Stimulated activated CD8-positive, alpha-beta memory T cell treated with anti-CD3 and anti-CD28 coated beads, Interleukin-12 subunit alpha, Interleukin-12 subunit beta, amount 100 ng/mL, for 1 hour (primary cell): ENCODE measurements around the gene PIGV.

Experiments used
- DNase-seq: peaks from one replicate; pipeline ENCODE4 v3.0.0-alpha.2; 2020; ENCODE audit warnings: low read depth

Gene PIGV

DNA sequence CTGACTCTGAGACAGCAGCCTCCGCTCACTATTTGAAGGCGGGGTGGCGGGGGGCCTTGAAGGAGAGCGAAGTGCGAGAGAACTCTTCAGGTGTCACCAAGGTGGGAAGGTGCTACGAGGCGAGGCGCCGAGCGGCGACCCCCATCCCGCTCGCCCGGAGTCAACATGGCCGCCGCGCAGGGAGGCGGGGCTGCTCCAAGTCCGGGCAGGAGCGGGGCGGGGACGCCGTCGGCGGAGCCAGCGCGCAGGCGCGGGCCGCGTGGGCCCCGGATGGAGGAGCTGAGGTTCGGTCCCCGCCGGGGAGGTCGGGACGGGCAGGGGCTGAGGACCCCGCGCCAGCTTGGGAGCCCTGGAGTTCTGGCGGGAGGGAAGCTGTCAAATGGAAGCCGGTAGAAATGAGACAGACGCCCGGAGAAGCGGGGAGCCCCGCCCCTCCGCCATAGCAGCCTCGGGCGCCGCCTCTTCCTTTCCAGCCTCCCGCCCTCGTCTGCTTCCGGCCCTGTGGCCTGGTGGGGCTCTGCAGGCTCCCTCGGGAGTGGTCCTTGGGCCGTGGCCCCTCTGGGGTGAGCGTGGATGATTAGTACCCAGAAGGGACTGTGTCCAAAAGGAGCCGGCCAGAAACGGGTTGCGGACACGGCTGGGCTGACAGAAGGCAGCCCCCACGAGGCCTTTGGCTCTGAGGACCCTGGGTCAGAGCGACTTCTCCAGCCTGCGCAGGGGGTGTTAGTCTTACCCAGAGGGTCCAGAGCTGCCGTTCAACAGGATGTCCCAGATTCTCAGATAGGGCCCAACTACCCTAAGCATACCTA is at the start of gene PIGV:
PIGV (plus strand) TSS at position 245 of the 809 bp plus-strand sequence. CDS start 2,866 bp downstream, outside the sequence.
- peak; percentile 82 for DNase-seq

DNA sequence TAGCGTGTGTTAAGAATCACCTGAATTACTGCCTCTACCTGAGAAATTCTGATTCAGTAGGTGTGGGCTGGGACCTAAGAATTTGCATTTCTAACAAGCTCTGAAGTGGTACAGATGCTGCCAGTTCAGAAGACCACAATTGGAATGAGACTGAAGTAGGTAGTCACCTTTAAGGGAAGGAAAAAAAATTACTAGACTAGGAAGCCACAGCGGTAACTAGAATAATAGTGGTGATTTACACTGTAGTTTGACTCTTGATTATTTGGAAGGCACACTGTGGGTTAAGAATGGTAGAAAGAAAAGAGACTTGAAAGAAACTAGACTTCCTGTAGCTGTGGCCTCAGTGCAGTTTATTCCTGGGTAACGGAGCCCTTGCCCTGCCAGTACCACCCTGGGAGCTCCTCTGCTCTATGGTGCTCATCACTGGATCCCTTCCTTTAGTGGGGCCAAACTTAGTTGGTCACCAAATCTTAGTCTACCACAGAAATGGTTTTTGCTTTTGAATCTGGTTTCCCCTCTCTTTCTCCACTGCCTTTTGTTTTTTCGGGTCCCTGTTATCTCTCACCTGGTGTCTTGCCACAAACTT is 48.3 kb upstream of the PIGV start:
- DNase-seq: no peak

DNA sequence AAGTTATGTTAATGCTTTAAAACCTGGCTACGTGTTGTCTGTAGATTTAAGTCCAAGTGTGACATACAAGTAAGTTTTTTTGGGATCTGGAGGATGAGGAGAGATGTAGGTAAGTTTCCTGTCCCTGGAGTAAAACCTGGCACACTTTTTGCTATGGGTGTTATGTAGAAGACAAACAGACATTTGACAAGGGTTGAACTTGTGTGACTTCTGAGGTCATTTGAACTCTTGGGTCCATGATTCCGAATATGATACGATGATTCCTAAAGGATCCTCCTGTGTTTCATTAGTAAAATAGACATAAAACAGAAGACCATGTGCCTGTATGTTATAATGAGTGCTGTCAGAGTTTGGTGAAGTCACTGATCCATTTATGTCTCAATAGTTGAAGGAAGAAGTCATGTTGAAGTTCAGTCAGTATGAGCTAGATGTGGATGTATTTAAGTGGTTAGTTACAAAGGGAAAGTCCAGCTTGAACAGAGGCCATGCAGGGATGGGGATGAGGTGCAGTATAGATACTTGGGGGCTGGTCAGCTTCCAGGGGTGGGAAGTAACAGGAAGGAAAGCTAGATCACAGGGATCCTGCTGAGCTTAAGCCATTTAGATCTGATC is 47.6 kb upstream of the PIGV start:
- no peak for DNase-seq

DNA sequence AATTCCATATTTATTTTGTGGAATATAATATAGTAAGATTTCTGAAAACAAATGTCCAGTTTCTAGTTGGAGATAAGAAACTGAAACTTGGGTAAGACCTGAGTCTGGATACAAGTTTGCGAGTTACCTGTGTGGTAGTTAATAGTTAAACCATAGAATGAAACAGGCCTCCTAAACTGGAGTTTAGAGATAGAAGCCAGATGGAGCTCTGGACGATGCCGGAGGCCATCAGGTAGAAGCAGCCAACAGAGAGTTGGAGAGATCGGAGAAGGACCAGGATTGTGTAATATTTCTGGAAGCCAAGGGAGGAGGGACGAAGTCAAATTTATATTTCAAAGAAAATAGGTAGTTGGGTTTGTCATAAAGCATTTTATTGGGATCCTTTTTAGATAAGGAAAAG is 46.8 kb upstream of the PIGV start:
- no peak for DNase-seq

DNA sequence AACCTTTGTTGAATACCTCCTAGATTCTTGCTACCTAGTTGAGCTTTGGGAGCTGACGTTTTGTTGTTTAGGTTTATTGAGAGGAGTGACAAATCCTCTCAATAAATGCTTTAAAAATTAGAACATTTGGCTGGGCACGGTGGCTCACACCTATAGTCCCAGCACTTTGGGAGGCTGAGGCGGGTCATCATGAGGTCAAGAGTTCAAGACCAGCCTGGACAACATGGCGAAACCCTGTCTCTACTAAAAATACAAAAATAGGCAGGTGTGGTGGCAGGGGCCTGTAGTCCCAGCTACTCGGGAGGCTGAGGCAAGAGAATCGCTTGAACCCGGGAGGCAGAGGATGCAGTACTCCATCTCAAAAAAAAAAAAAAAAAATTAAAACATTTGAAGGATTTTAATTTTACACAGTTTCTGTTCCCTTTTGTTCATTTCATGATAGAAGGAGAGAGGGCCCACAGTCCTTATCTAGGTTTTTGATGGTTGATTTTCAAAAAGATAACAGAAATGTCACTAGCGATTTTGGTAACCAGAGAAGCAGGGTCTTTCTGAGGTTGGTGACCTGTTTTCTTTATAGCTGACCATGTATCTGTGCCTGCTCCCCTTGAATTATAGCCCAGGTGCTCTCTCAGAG is 44.2 kb upstream of the PIGV start:
- no peak for DNase-seq

DNA sequence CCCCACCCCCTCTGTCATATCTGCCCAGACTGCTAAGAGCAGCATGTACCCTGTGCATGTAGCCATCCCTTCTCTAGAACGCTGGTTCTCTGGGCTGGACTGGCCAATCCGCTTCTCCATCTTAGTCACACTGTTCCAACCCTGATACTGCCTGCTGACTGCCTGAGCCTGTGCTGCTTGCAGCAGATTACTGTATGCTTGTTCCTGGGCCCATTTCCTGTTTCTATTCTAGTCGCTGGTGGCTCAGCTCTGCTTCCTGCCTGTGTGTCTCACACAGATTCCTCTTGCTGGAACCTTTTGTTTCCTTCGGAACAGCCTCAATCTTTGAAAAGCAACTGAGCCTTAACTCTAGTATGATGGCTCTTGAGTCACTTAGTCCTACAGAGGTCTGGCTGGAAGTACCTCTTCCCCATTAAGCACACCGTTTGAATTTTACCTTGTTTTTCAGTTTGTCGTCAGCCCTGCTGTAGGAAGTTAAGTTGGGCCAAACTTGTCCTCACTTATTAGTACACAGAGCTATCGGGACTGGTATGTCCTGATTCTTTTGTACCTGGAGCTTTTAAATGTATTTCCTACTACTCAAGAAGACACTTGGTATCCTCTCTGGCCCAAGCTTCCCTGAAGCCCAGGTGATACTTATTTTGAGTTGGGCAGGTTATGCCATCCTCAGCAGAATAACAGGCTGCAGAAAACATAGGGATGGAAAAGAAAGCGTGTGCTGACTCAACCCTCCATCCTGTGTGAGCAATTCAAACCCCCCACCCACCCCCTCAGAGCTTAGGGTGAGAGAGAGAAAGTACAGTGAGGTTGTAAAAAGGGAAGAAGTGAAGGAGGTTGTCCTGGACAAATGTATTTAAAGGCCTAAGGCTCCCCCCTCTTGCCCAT is 43.4 kb upstream of the PIGV start:
- DNase-seq: peak; percentile 73

DNA sequence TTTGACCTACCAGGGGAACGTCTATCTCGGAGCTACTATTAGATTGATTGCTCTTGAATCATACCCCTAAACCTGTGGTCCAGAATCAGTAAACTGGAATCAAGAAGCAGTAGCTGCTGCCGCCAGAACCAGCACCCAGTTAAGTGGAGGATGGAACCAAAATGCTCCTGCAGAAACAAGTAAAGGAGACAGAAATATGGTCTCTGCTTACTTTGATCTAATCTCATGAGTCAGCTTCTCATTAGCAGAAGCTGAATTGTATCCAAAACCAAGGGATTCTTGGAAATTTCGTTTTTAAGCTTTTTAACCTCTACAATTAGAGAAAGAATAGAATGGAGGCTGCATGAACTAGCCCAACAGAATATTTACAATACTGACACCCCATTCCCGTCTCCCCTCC is 42.6 kb upstream of the PIGV start:
- DNase-seq: no peak

DNA sequence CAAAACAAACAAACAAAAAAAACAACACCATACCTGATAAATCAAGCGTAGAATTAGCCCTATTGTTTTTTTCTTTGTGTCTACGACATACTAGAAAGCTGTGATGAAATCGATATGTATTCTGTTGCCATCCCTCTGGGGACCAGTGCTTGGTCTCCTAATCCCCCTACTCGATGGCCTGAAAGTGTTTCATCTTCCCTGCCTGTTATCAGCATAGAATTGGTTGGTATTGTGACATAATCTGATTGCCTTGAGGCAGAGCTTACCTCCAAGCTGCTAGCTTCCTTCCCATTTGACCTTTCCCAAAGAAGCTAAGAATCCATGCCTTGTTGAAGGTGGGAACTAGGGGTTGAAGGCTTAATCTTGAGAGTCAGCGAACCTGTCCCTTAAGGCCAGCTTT is 40.7 kb upstream of the PIGV start:
- DNase-seq: no peak

DNA sequence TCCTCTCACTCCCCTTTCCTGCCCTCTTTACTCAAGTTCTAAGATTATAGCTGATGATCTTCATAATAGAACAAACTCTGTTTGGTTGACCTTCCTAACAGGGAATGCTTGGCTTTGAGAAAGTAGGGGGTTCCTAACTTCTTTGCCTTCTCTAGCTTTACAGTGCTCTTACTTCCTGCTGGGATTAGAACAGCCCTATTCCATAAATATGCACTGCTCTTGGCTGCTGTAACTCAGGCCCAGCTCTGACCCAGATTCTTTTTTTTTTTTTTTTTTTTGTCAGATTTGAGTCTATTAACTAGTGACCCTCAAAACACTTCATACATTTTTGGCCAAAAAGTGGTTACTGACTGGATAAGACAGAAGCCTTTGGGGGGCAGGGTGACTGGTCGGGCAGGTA is 39.4 kb upstream of the PIGV start:
- DNase-seq: no peak

DNA sequence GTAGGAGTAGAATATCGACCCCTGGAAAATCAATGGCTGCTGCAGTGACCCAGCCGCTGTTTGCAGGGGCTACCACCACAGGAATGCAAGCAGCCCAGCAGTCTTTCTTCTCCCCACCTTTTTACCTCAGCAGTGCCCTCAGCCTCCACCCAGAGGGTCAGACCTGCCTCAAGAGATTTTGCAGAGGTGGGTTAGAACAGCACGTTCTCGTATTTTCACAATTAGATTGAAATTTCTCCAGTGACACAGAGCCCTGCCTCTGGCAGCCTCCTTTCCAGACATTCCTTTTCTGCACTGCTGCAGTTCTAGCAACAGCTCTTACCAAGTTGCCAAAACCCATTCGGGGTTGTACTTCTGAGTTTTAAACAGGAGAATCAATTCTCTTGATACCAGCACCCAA is 38.3 kb upstream of the PIGV start:
- DNase-seq: no peak

DNA sequence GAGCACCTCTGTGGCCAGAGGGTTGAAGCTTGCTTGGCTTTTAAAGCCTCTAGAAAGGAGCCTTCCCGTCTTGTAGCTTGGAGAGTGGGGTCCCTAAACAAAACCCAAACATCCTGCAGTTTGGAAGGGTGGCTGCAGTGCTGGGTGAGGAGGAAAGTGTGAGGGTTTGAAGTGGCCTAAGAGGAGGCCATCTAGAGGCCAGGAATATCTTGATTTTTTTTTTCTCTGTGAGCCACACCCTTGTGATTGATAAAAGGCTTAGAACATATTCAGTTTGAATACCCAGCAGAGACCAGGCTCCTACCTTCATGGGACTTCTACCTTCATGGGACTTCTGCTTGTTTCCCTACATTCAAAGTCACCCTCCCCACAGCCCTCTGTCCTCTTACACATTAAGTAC is 37.3 kb upstream of the PIGV start:
- DNase-seq: no peak

DNA sequence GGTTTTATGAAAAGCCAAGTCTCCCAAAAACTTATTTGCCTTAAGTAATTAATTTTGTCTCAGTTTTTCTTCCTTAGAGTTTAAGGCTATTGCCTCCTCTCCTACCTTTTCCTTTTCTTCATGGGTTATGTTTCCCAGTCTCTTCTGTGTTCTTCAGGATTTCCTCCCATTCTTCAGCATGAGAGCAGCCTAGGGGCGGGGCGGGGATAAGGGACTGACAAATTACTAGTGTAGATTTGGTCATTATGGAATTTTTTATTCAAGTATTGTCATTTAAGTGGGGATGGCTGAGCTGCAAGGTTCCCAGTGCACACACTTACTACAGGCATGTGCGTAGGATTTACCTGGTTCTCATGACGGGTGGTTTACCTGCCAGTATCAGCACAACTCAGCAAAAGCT is 35.2 kb upstream of the PIGV start:
- DNase-seq: no peak

DNA sequence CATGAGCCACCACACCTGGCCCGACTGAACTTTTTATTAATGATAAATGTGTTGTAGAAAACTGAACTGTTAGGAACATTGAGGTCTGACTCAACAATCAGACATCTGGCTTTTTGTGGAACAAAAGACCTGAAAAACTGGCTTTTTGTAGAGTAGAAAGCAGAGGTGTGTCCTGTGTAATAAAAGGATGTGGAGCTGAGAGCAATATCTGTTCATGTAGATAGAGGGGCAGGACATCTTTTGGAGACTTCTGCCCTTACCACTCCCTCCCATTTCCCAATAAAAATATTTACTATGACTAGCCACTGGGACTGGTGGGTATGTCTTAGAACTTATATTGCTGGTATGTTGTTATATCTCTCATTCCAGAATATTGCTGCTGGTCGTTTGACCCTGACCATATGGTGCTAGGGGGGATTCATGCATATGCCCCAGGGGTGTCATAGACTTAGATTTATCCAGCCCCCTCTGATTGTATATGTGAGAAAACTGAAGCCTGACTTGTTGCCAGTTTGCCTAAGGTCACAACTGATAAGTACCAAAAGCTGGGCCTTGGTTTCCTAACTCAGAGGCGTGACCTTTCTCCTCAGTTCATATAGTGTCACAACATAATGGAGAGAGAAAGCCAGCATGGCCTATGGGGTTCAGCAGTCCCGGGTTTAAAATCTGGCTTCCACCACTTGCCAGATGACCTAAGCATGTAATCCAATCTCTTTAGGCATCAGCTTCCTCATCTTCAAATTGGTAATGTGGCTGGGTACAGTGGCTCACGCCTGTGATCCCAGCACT is 33.5 kb upstream of the PIGV start:
- no peak for DNase-seq

DNA sequence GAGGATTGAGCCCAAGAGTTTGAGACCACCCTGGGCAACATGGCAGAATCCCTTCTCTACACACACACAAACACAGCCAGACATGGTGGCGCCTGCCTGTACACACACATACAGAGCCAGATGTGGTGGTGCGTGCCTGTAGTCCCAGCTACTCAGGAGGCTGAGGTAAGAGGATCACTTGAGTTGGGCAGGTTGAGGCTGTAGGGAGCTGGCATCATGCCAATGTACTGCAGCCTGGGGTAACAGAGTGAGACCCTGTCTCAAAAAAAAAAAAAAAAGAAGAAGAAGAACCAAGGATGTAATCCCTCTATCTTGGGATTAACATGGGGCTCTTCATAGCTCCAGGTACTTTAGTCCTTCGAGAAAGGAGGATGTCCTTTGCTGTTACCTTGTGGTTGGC is 29.4 kb upstream of the PIGV start:
- DNase-seq: no peak

DNA sequence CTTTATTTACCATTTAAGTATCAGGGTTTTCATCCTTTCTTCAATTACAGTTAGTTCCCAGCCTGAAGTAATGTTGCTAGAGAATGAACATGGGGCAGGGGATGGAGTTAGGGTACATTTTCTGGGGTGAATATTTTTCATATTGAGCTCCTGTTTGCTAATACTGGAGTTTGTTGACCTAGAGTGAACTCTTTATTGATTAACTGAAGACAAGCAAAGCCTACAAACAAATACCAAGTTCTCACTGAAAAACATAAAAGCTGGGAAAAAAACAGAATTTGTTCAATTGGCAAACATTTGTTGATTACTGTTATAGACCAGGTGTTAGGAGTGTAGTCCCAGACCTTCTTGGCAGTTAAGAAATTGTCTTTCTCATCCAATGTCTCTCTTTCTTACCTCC is 28.2 kb upstream of the PIGV start:
- DNase-seq: no peak

DNA sequence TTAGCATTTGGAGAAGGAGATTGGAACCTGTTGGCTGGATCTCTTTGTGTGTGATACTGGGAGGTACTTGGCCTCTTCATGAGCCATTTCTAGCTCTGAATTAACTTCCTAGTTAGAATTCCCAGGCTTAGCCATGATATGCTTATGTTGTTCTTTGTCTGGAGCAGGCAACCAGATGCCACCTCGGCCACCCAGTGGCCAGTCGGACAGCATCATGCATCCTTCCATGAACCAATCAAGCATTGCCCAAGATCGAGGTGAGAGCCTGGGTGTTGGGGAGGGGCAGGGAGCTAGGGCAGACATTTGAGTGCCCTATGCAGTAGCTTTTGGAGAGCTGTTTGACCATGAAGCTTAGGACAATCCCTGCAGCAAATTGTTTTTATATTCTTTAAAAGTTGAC is 26.5 kb upstream of the PIGV start:
- no peak for DNase-seq

DNA sequence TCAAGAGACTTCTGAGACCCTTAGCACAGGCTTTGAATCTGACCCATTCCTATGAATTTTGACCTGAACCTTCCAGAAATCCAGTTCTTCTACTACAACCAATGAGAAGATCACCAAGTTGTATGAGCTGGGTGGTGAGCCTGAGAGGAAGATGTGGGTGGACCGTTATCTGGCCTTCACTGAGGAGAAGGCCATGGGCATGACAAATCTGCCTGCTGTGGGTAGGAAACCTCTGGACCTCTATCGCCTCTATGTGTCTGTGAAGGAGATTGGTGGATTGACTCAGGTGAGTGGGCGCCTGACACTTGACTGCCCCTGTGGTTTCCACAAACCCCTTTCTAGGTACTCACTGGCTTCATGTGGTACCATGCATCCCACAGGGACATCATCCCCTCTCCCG is 20.0 kb upstream of the PIGV start:
- no peak for DNase-seq

DNA sequence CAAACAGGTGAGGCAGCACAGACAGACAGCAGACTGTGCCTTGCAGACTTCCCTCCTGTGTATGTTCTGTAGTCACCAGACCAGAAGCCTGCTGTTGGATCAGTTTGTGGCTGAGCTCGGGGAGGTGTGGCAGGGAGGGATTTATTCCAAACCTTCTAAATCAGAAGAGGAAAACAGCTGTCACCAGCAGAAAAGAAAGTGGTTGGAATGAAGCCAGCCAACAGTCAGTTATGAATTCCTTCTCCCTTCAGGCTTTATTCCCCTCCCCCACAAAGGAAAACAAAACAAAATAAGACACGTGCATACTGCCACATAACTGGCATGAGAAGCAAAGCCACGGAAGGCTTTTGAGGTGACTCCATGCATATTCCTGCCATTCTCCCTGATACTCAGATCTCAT is 19.0 kb upstream of the PIGV start:
- DNase-seq: no peak

DNA sequence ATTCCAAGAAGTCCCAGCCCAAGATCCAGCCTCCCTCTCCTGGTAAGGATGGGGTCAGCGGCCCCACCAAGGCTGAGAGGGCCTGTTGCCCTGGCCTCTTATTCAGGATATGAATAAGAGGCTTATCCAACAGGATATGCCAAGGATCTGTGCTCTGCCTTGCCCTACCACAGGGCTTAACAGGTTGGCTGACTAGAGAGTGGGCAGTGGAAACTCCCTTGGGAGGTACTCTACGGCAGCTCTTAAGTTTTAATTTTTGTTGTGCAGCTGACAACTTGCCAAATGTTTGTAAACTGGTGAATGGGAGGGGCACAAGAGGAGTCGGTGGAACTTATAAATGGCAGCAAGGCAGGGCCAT is 16.5 kb upstream of the PIGV start:
- DNase-seq: no peak

DNA sequence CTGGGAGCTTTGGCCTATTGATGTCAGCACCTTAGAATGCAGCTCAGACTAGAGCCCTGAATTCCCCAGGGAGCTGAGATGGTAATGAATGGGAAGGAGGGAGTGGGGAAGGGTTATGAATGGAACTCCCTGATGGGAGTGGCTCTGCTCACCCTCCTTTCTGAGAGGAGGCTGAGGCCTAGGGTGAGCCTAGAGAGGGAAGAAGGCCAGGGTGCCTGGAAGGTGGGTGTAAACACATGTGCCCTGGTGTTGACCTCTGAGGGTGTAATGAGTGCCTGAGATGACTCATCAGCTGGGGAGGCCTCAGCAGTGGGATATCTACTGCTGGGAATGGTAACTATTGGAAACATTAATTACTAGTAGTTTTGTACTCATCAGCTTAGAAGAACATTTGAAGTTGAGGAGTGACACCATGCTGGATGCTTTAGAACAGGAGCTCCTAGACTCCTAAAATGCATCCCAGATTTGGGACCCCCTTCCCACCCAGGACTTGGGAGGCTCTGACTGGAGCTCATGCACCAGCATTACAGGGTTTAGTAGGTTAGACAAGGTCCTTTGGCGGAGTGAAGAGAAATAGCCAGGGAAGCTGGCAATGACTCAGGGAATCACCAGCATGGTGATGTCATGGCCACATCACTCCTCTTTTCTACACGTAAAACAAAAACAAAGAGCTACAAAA is 16.0 kb upstream of the PIGV start:
- DNase-seq: no peak

DNA sequence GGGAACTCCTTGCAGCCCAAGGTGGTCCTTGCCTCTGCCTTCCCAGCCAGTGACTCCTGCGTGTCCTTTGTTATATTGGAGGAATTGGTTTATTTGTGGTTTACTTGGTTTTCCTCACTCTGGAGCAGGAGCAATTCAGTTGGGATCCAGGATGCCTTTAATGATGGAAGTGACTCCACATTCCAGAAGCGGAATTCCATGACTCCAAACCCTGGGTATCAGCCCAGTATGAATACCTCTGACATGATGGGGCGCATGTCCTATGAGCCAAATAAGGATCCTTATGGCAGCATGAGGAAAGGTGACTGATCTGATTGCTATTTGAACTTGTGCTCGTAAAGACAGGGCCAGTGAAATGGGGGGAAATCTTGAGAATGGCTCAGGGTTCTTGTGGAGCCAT is 15.1 kb upstream of the PIGV start:
- no peak for DNase-seq
